ENCODE data around the gene SMARCA2. TPM values are rescaled to one million over a fixed set of nuclear protein-coding genes. Genes with fewer than 3 reads are reported as not detected.
"Not testable (repeated sequence)": the region's sequence is repeated elsewhere in the genome, so short reads cannot be mapped to it uniquely, and the experiment has no call there.

SMARCA2 gene
- total RNA-seq, 2 experiments from 2014 or later = 243 to 245 TPM

DNA sequence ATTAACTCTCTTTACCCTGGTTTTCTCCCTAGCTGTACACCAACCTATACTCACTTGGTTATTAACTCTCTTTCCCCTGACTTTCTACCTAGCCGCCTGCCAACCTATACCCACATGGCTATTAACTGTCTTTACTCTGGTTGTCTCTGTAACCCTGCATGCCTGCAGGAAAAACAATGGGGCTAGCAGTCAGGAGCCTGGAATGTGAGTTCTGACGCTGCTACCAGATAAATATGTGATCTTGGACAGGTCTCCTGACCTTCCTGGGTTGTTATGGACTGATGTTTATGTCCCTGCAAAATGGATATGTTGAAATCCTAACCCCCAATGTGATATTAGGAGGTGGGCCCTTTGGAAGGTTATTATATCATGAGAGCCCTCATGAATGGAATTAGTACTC, 119.2 kb downstream of the SMARCA2 start:
- Mint-ChIP-seq H3K36me3 (ENCODE audit: low read depth) (peaks cover 64% of the 10 kb centered on the region), H3K9me3 (ENCODE audit: insufficient read depth) (no peaks in the 10 kb centered on the region), H3K27me3 (ENCODE audit: low read depth) (no peaks in the 10 kb centered on the region), H3K4me1 (ENCODE audit: low read depth) (peaks cover 7% of the 10 kb centered on the region), H3K27ac (no peak overlapping the region), H3K4me3 (no peak overlapping the region)
- ChIA-PET POLR2A (no interaction called here), CTCF (interaction anchor here (0.9 to 3.0 kb wide), 4 partner anchors 12 to 47 kb away, joined by 3 to 23 read pairs (median 10); no protein-coding TSS in a partner anchor)
- DNase-seq (no peak), ATAC-seq (no peak)

GRCh38 chr9:2138646-2139045, 123.5 kb downstream of the SMARCA2 start:
- CTCF ChIA-PET = no interaction called here
- no peak for ATAC-seq
- Mint-ChIP-seq H3K36me3 (ENCODE audit: low read depth) (peaks cover 78% of the 10 kb centered on the region), H3K4me3 (no peak overlapping the region), H3K27me3 (ENCODE audit: low read depth) (no peaks in the 10 kb centered on the region), H3K9me3 (ENCODE audit: insufficient read depth) (no peaks in the 10 kb centered on the region), H3K4me1 (ENCODE audit: low read depth) (peaks cover 5% of the 10 kb centered on the region), H3K27ac (no peak overlapping the region)
- POLR2A ChIA-PET = no interaction called here
- DNase-seq = no peak

DNA sequence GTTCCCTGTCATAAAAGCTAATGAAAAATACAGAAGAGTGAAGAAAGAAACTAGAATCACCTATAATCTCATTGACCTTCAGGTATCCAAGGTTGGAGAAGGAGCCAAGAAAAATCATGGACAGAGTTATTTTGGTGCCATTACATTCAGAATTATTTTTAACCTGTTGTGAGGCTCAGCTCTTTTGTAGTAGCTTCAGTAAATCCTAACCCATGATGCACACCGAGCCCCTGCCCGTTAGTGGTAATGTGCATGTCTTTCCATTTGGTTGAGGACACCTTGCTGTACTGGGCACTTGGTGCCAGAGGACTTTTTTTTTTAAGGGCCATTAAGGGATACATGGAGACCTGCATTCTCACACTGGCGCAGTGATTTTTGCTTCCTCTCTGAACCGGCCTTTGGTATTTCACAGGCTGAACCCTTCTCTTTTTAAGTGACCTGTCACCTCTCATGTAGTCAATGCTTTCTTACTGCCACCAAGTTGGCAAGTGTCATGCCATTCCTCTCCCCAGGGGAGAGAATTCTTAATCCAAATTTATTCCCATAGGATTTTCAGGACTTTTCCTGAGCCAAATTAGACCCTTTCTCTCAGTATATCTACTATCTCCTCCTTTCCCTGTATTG, 125.6 kb downstream of the SMARCA2 start:
- Mint-ChIP-seq H3K27ac (no peak overlapping the region), H3K9me3 (ENCODE audit: insufficient read depth) (no peaks in the 10 kb centered on the region), H3K36me3 (ENCODE audit: low read depth) (peaks cover 79% of the 10 kb centered on the region), H3K4me1 (ENCODE audit: low read depth) (peaks cover 5% of the 10 kb centered on the region), H3K4me3 (no peak overlapping the region), H3K27me3 (ENCODE audit: low read depth) (no peaks in the 10 kb centered on the region)
- POLR2A ChIA-PET = no interaction called here
- DNase-seq (no peak), ATAC-seq (no peak)
- CTCF ChIA-PET = no interaction called here

- Mint-ChIP-seq H3K36me3 (ENCODE audit: low read depth) (peaks cover 74% of the 10 kb centered on the region), H3K27ac (no peak overlapping the region), H3K4me1 (ENCODE audit: low read depth) (peaks cover 5% of the 10 kb centered on the region), H3K4me3 (no peak overlapping the region), H3K27me3 (ENCODE audit: low read depth) (no peaks in the 10 kb centered on the region), H3K9me3 (ENCODE audit: insufficient read depth) (no peaks in the 10 kb centered on the region)
- DNase-seq = no peak
- no peak for ATAC-seq
- POLR2A ChIA-PET = no interaction called here
- CTCF ChIA-PET = no interaction called here
Measured at GRCh38 chr9:2142212-2142611, 127.1 kb downstream of the SMARCA2 start.

DNA sequence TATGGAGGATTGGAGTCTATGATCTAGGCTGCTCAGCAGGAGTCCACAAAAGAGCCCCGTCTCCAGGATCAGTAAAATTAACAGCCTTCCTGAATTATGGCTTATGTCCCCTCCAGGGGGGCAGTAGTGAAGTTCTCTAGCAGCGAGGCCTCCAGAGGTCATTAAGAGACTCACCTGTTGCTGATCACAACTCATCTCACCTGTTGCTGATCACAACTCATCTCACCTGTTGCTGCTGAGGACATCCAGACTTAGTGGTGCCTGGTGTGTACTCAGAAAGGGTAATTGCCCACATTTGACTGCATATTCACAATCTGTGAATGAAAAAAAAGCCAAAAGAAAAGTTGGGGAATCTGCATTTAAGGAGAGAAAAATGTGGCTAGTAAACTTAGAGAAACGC, 129.5 kb downstream of the SMARCA2 start:
- Mint-ChIP-seq H3K27me3 (ENCODE audit: low read depth) (no peaks in the 10 kb centered on the region), H3K36me3 (ENCODE audit: low read depth) (peaks cover 70% of the 10 kb centered on the region), H3K27ac (no peak overlapping the region), H3K4me1 (ENCODE audit: low read depth) (peaks cover 5% of the 10 kb centered on the region), H3K4me3 (no peak overlapping the region), H3K9me3 (ENCODE audit: insufficient read depth) (no peaks in the 10 kb centered on the region)
- DNase-seq = no peak
- ATAC-seq = no peak
- ChIA-PET POLR2A (no interaction called here), CTCF (no interaction called here)

DNA sequence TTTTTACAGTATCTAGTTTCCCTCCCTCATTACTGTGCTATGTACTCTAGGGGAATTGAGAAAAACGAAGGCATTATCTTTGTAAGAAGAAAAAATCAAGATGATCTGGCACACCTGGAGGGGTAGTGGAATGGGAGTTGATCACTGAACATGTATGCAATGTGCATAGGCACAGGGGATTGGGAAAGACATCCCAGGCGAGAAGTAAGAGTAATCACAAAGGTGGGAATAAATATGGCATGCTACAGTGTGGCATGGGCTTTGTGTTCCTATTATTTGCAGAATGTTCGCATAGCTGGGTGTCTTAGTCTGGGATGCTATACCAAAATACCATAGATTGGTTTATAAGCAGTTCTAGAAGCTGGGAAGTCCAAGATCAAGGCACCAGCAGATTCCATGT, 130.6 kb downstream of the SMARCA2 start:
- peaks cover 68% of the 10 kb centered on the region for H3K36me3 Mint-ChIP-seq (ENCODE audit: low read depth)
- POLR2A ChIA-PET = no interaction called here
- ATAC-seq (no peak), DNase-seq (no peak)
- CTCF ChIA-PET = no interaction called here
- no peaks in the 10 kb centered on the region for H3K9me3 Mint-ChIP-seq (ENCODE audit: insufficient read depth)
- H3K27me3 Mint-ChIP-seq (ENCODE audit: low read depth) = no peaks in the 10 kb centered on the region
- peaks cover 5% of the 10 kb centered on the region for H3K4me1 Mint-ChIP-seq (ENCODE audit: low read depth)
- H3K27ac Mint-ChIP-seq = no peak overlapping the region
- no peak overlapping the region for H3K4me3 Mint-ChIP-seq

DNA sequence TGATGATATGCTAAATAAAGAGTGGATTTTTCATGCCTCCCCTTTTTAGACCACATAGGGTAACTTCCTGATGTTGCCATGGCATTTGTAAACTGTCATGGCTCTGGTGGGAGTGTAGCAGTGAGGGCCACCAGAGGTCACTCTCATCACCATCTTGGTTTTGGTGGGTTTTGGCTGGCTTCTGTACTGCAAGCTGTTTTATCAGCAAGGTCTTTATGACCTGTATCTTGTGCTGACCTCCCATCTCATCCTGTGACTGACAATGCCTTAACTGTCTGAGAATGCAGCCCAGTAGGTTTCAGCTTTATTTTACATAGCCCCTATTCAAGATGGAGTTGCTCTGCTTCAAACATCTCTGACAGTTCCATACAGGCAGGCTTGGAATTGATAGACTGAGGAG, 131.6 kb downstream of the SMARCA2 start:
- H3K4me3 Mint-ChIP-seq; DNase-seq; ATAC-seq; H3K27me3 Mint-ChIP-seq (ENCODE audit: low read depth); H3K9me3 Mint-ChIP-seq (ENCODE audit: insufficient read depth); POLR2A ChIA-PET; H3K4me1 Mint-ChIP-seq (ENCODE audit: low read depth); H3K27ac Mint-ChIP-seq: not testable (repeated sequence)
- CTCF ChIA-PET = interaction anchor here (1.0 to 1.2 kb wide), 2 partner anchors 14 to 18 kb away, joined by 3 read pairs; no protein-coding TSS in a partner anchor
- peaks cover 67% of the 10 kb centered on the region for H3K36me3 Mint-ChIP-seq (ENCODE audit: low read depth)

DNA sequence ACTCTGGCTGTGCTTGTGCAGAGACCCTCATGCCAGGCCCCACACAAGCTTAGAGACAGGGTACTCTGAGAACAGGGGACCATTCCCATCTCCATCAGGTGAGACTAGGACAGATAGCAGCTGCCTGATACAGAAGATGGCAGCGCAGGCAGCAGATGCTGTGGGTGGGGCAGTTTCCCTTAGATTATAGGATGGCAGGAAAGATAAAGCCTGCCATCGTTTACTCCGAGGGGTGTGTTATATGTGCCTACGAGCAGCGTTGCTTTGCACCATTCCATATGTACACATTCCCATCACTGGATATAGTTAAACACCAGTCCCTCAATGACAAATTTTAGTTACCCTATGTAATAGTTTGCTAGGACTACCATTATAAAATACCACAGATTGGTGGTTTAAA, 135.2 kb downstream of the SMARCA2 start:
- Mint-ChIP-seq H3K9me3 (ENCODE audit: insufficient read depth) (no peaks in the 10 kb centered on the region), H3K4me1 (ENCODE audit: low read depth) (peaks cover 2% of the 10 kb centered on the region), H3K27ac (no peak overlapping the region), H3K36me3 (ENCODE audit: low read depth) (peaks cover 49% of the 10 kb centered on the region), H3K27me3 (ENCODE audit: low read depth) (no peaks in the 10 kb centered on the region), H3K4me3 (no peak overlapping the region)
- DNase-seq = no peak
- ATAC-seq = no peak
- CTCF ChIA-PET = no interaction called here
- POLR2A ChIA-PET = no interaction called here

GRCh38 chr9:2151171-2151570, 136.0 kb downstream of the SMARCA2 start:
- H3K4me3 Mint-ChIP-seq = no peak overlapping the region
- no peak overlapping the region for H3K27ac Mint-ChIP-seq
- DNase-seq (no peak), ATAC-seq (no peak)
- no peaks in the 10 kb centered on the region for H3K9me3 Mint-ChIP-seq (ENCODE audit: insufficient read depth)
- H3K36me3 Mint-ChIP-seq (ENCODE audit: low read depth) = peaks cover 45% of the 10 kb centered on the region
- no peaks in the 10 kb centered on the region for H3K27me3 Mint-ChIP-seq (ENCODE audit: low read depth)
- peaks cover 2% of the 10 kb centered on the region for H3K4me1 Mint-ChIP-seq (ENCODE audit: low read depth)
- ChIA-PET POLR2A (no interaction called here), CTCF (no interaction called here)

DNA sequence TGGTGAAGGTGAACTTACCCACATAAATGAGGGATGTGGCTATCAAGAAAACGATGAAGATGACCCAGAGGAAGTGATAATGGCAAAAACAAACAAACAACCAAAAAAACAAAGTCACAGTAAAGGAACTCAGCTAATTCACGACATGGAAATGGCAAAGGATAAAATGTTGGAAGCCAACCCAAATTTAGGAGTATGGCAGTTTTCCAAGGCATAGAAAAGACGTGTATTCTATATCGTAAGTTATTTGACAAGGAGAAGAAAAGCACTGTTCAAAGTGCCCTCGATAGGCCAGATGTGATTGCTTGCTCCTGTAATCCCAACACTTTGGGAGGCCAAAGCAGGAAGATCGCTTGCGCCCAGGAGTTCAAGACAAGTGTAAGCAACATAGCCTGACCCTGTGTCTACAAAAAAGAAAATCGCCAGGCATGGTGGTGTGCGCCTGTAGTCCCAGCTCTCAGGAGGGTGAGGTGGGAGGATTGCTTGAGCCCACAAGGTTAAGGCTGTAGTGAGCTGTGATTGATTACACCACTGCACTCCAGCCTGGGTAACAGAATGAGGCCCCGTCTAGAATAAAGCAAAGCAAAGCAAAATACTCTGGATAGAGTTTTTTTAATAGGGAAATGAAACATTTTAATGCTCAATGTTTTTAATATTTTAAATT, 138.0 kb downstream of the SMARCA2 start:
- DNase-seq = no peak
- no peaks in the 10 kb centered on the region for H3K27me3 Mint-ChIP-seq (ENCODE audit: low read depth)
- ATAC-seq = no peak
- H3K4me1 Mint-ChIP-seq (ENCODE audit: low read depth) = peaks cover 16% of the 10 kb centered on the region
- no peaks in the 10 kb centered on the region for H3K9me3 Mint-ChIP-seq (ENCODE audit: insufficient read depth)
- H3K27ac Mint-ChIP-seq = no peak overlapping the region
- no peak overlapping the region for H3K4me3 Mint-ChIP-seq
- ChIA-PET CTCF (no interaction called here), POLR2A (no interaction called here)
- H3K36me3 Mint-ChIP-seq (ENCODE audit: low read depth) = peaks cover 34% of the 10 kb centered on the region

GRCh38 chr9:2153630-2154217, 138.6 kb downstream of the SMARCA2 start:
- peaks cover 30% of the 10 kb centered on the region for H3K36me3 Mint-ChIP-seq (ENCODE audit: low read depth)
- H3K27me3 Mint-ChIP-seq (ENCODE audit: low read depth) = no peaks in the 10 kb centered on the region
- ATAC-seq = no peak
- no peak overlapping the region for H3K4me3 Mint-ChIP-seq
- H3K27ac Mint-ChIP-seq = no peak overlapping the region
- CTCF ChIA-PET = no interaction called here
- POLR2A ChIA-PET = no interaction called here
- H3K9me3 Mint-ChIP-seq (ENCODE audit: insufficient read depth) = no peaks in the 10 kb centered on the region
- peaks cover 21% of the 10 kb centered on the region for H3K4me1 Mint-ChIP-seq (ENCODE audit: low read depth)
- no peak for DNase-seq

DNA sequence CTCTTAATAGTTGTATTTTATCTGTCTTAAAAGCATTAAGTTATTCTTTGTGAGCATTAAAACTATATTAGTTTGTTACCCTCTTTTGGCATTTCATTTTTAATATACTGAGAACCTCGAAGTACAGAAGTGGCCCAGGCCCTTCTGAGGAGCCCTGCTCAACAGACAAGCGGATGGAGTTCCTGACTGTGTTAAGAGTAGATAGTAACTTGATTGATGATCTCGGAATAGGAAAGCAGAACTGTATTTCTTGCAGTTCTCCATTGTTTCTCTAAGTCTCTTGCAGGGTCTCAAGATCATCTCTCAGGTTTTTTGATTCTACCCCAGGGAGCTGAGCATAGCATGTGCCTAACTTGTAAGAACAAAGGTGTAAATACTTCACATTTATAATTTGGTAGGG, 139.6 kb downstream of the SMARCA2 start:
- Mint-ChIP-seq H3K4me3 (no peak overlapping the region), H3K27me3 (ENCODE audit: low read depth) (no peaks in the 10 kb centered on the region), H3K36me3 (ENCODE audit: low read depth) (peaks cover 23% of the 10 kb centered on the region), H3K9me3 (ENCODE audit: insufficient read depth) (no peaks in the 10 kb centered on the region), H3K27ac (no peak overlapping the region), H3K4me1 (ENCODE audit: low read depth) (peaks cover 28% of the 10 kb centered on the region)
- DNase-seq (no peak), ATAC-seq (no peak)
- CTCF ChIA-PET = no interaction called here
- POLR2A ChIA-PET = no interaction called here
